ENCODE data around the gene CENPP. TPM values are rescaled to one million over a fixed set of nuclear protein-coding genes. Genes with fewer than 3 reads are reported as not detected.

CENPP gene
- total RNA-seq, 1 experiment from 2014 or later, result 15.6 TPM

DNA sequence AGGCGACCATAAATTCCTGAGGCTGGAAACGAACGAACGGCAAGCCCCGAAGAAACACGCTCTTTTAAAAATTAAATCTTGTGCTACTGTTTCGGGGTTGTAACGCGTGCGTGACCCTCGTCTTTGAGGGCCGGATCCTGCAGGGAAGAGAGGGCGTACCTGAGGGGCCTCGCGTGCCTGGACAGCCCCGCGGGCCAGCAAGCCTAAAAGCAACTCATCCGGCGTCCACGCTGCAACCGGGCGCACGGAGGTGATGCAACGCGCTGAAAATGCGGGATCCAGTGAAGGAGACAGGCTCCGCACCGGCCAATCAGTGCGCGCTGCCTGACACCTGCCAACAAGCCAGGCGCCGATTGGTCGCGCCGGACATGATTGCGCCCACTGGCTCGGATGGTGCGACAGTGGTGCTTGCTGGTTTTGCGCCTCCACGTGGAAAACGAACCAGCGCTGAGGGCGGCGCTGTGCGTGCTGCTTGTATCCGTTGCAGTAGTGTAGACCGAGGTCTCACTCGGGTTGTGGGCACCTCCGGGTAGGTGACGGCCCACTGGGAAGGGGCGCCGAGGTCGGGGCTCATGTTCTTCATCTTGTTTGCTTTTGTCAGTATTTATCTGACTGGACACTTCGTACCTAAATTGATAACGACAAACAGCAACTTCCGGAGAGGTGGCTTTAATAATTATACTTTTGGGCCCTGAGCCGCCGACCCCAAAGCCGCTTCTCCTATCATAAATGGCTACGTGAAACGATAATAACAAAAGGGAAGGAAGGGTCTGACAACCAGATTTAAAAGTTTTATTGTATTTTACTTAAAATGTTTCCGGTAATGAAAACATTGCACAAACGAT, 32.1 kb upstream of the CENPP start, which contains the start of gene IARS1:
IARS1 (minus strand) TSS at position 246 of the 845 bp plus-strand sequence. CDS start 4,278 bp downstream, outside the sequence.
- Histone ChIP-seq H3K4me1 (ENCODE audit: insufficient read depth, low read length, poor library complexity, severe bottlenecking) (peaks cover 4% of the 10 kb centered on the region), H3K36me3 (ENCODE audit: insufficient read depth, low read length, poor library complexity, severe bottlenecking) (peaks cover 55% of the 10 kb centered on the region), H3K4me3 (ENCODE audit: low read depth, low read length, poor library complexity, severe bottlenecking) (peak within 1 kb of the TSS; percentile 65), H3K9me3 (ENCODE audit: low read depth, low read length, poor library complexity, severe bottlenecking) (no peaks in the 10 kb centered on the region), H3K27me3 (replicated peaks; ENCODE audit: insufficient read depth, low read depth, low read length, poor library complexity) (no peaks in the 10 kb centered on the region), H3K27ac (ENCODE audit: low read depth, low read length, poor library complexity, severe bottlenecking) (peak within 1 kb of the TSS; percentile 96)
- peak; percentile 99 for DNase-seq (ENCODE audit: low spot score)
- TSS peak; percentile 97 for BruUV-seq (replicated peaks)
- intact Hi-C loops (cut with micrococcal nuclease; ENCODE audit: unreplicated experiment), result no loop called here
- POLR2A ChIA-PET (ENCODE audit: low non-redundant PET), result no interaction called here
- CTCF ChIA-PET, result no interaction called here
- TF ChIP-seq EZH2 (IDR thresholded peaks at IDR 0.05; ENCODE audit: borderline replicate concordance, low read depth, low read length, poor library complexity, severe bottlenecking) (no peak), CTCF (conservative IDR thresholded peaks at IDR 0.05; ENCODE audit: low read depth, low read length) (peak; percentile 59)

GRCh38 chr9:92294297-92294676, 31.5 kb upstream of the CENPP start:
- BruUV-seq (replicated peaks), result no TSS peak
- Histone ChIP-seq H3K36me3 (ENCODE audit: insufficient read depth, low read length, poor library complexity, severe bottlenecking) (peaks cover 54% of the 10 kb centered on the region), H3K4me3 (ENCODE audit: low read depth, low read length, poor library complexity, severe bottlenecking) (peak overlapping the region; percentile 65), H3K9me3 (ENCODE audit: low read depth, low read length, poor library complexity, severe bottlenecking) (no peaks in the 10 kb centered on the region), H3K27ac (ENCODE audit: low read depth, low read length, poor library complexity, severe bottlenecking) (peak overlapping the region; percentile 96), H3K27me3 (replicated peaks; ENCODE audit: insufficient read depth, low read depth, low read length, poor library complexity) (no peaks in the 10 kb centered on the region), H3K4me1 (ENCODE audit: insufficient read depth, low read length, poor library complexity, severe bottlenecking) (peaks cover 4% of the 10 kb centered on the region)
- DNase-seq (ENCODE audit: low spot score), result peak; percentile 37
- ChIA-PET POLR2A (ENCODE audit: low non-redundant PET) (no interaction called here), CTCF (no interaction called here)
- TF ChIP-seq CTCF (conservative IDR thresholded peaks at IDR 0.05; ENCODE audit: low read depth, low read length) (no peak), EZH2 (IDR thresholded peaks at IDR 0.05; ENCODE audit: borderline replicate concordance, low read depth, low read length, poor library complexity, severe bottlenecking) (no peak)
- intact Hi-C loops (cut with micrococcal nuclease; ENCODE audit: unreplicated experiment), result no loop called here

GRCh38 chr9:92295240-92295790, 30.4 kb upstream of the CENPP start:
- Histone ChIP-seq H3K9me3 (ENCODE audit: low read depth, low read length, poor library complexity, severe bottlenecking) (no peaks in the 10 kb centered on the region), H3K4me3 (ENCODE audit: low read depth, low read length, poor library complexity, severe bottlenecking) (no peak overlapping the region), H3K4me1 (ENCODE audit: insufficient read depth, low read length, poor library complexity, severe bottlenecking) (peaks cover 4% of the 10 kb centered on the region), H3K27me3 (replicated peaks; ENCODE audit: insufficient read depth, low read depth, low read length, poor library complexity) (no peaks in the 10 kb centered on the region), H3K36me3 (ENCODE audit: insufficient read depth, low read length, poor library complexity, severe bottlenecking) (peaks cover 53% of the 10 kb centered on the region), H3K27ac (ENCODE audit: low read depth, low read length, poor library complexity, severe bottlenecking) (no peak overlapping the region)
- ChIA-PET POLR2A (ENCODE audit: low non-redundant PET) (no interaction called here), CTCF (no interaction called here)
- TF ChIP-seq CTCF (conservative IDR thresholded peaks at IDR 0.05; ENCODE audit: low read depth, low read length) (no peak), EZH2 (IDR thresholded peaks at IDR 0.05; ENCODE audit: borderline replicate concordance, low read depth, low read length, poor library complexity, severe bottlenecking) (no peak)
- intact Hi-C loops (cut with micrococcal nuclease; ENCODE audit: unreplicated experiment), result no loop called here
- no peak for DNase-seq (ENCODE audit: low spot score)
- BruUV-seq (replicated peaks), result no TSS peak

Data from A673 (cell line).